ENCODE measurements around the gene FAM234A. TPM values are rescaled to one million over a fixed set of nuclear protein-coding genes. Genes with fewer than 3 reads are reported as not detected.

Gene FAM234A
- total RNA-seq, 1 experiment from 2014 or later = 28.3 TPM

- peak; percentile 38 to 62 for DNase-seq
- Histone ChIP-seq H3K9me3 (replicated peaks) (no peaks in the 10 kb centered on the region), H3K27me3 (no peaks in the 10 kb centered on the region), H3K4me1 (0 out of 2 replicates have a peak, but pooled peaks cover 2% of the 10 kb centered on the region), H3K36me3 (no peaks in the 10 kb centered on the region), H3K4me3 (no peak overlapping the region), H3K27ac (no peak overlapping the region)
Observed at GRCh38 chr16:278863-279366, 44.3 kb downstream of the FAM234A start.

GRCh38 chr16:279531-279930 lies 44.9 kb downstream of the FAM234A start:
- Histone ChIP-seq H3K4me1 (0 out of 2 replicates have a peak, but pooled peaks cover 2% of the 10 kb centered on the region), H3K9me3 (replicated peaks) (no peaks in the 10 kb centered on the region), H3K27ac (no peak overlapping the region), H3K36me3 (no peaks in the 10 kb centered on the region), H3K4me3 (no peak overlapping the region), H3K27me3 (no peaks in the 10 kb centered on the region)
- DNase-seq = no peak

GRCh38 chr16:280005-280460 lies 45.4 kb downstream of the FAM234A start:
- Histone ChIP-seq H3K36me3 (no peaks in the 10 kb centered on the region), H3K9me3 (replicated peaks) (no peaks in the 10 kb centered on the region), H3K4me3 (no peak overlapping the region), H3K27me3 (no peaks in the 10 kb centered on the region), H3K4me1 (0 out of 2 replicates have a peak, but pooled peaks cover 2% of the 10 kb centered on the region), H3K27ac (no peak overlapping the region)
- DNase-seq = no peak

GRCh38 chr16:280552-280951 lies 45.9 kb downstream of the FAM234A start, which contains the start of gene ARHGDIG:
ARHGDIG (plus strand) TSS chr16:280591; CDS start chr16:280681, 90 bp downstream.
- no peaks in the 10 kb centered on the region for H3K36me3 ChIP-seq
- H3K9me3 ChIP-seq (replicated peaks) = no peaks in the 10 kb centered on the region
- 0 out of 2 replicates have a peak, but pooled peaks cover 2% of the 10 kb centered on the region for H3K4me1 ChIP-seq
- no peak within 1 kb of the TSS for H3K4me3 ChIP-seq
- no peaks in the 10 kb centered on the region for H3K27me3 ChIP-seq
- DNase-seq = no peak
- no peak within 1 kb of the TSS for H3K27ac ChIP-seq

GRCh38 chr16:280991-281659 lies 46.5 kb downstream of the FAM234A start:
- Histone ChIP-seq H3K9me3 (replicated peaks) (no peaks in the 10 kb centered on the region), H3K36me3 (no peaks in the 10 kb centered on the region), H3K27ac (no peak overlapping the region), H3K4me1 (0 out of 2 replicates have a peak, but pooled peaks cover 2% of the 10 kb centered on the region), H3K4me3 (no peak overlapping the region), H3K27me3 (no peaks in the 10 kb centered on the region)
- no peak for DNase-seq

GRCh38 chr16:281660-282255 lies 47.1 kb downstream of the FAM234A start:
- Histone ChIP-seq H3K27ac (no peak overlapping the region), H3K36me3 (no peaks in the 10 kb centered on the region; the same call in 1 of the 2 replicates), H3K9me3 (replicated peaks) (peaks cover 4% of the 10 kb centered on the region; the same call in 1 of the 2 replicates), H3K27me3 (no peaks in the 10 kb centered on the region), H3K4me1 (0 out of 2 replicates have a peak, but pooled peaks cover 2% of the 10 kb centered on the region), H3K4me3 (no peak overlapping the region)
- no peak for DNase-seq

GRCh38 chr16:282491-282890 lies 47.9 kb downstream of the FAM234A start:
- H3K9me3 ChIP-seq (replicated peaks) = peaks cover 4% of the 10 kb centered on the region; the same call in 1 of the 2 replicates
- no peak for DNase-seq
- H3K36me3 ChIP-seq = peaks cover 6% of the 10 kb centered on the region
- H3K27ac ChIP-seq = no peak overlapping the region
- no peaks in the 10 kb centered on the region for H3K27me3 ChIP-seq
- no peak overlapping the region for H3K4me3 ChIP-seq
- H3K4me1 ChIP-seq = 0 out of 2 replicates have a peak, but pooled peaks cover 2% of the 10 kb centered on the region

- Histone ChIP-seq H3K4me1 (0 out of 2 replicates have a peak, but pooled peaks cover 2% of the 10 kb centered on the region), H3K27me3 (no peaks in the 10 kb centered on the region), H3K36me3 (peaks cover 12% of the 10 kb centered on the region), H3K9me3 (replicated peaks) (peaks cover 4% of the 10 kb centered on the region; the same call in 1 of the 2 replicates), H3K4me3 (no peak within 1 kb of the TSS), H3K27ac (no peak within 1 kb of the TSS)
- DNase-seq = no peak
Observed at GRCh38 chr16:283033-283805, 48.6 kb downstream of the FAM234A start, which contains the start of gene PDIA2. PDIA2 (plus strand) TSS chr16:283164; CDS start chr16:283170, 6 bp downstream.

- Histone ChIP-seq H3K36me3 (peaks cover 17% of the 10 kb centered on the region), H3K27me3 (no peaks in the 10 kb centered on the region), H3K4me1 (no peaks in the 10 kb centered on the region), H3K9me3 (replicated peaks) (peaks cover 4% of the 10 kb centered on the region; the same call in 1 of the 2 replicates), H3K27ac (no peak overlapping the region), H3K4me3 (no peak overlapping the region)
- no peak for DNase-seq
Observed at GRCh38 chr16:284204-285120, 49.8 kb downstream of the FAM234A start.

GRCh38 chr16:285146-286055 lies 50.8 kb downstream of the FAM234A start:
- Histone ChIP-seq H3K4me3 (no peak overlapping the region), H3K9me3 (replicated peaks) (peaks cover 4% of the 10 kb centered on the region; the same call in 1 of the 2 replicates), H3K4me1 (no peaks in the 10 kb centered on the region), H3K27ac (no peak overlapping the region), H3K36me3 (peaks cover 20% of the 10 kb centered on the region), H3K27me3 (no peaks in the 10 kb centered on the region)
- peak; percentile 50 to 65 for DNase-seq

GRCh38 chr16:286491-287297 lies 52.1 kb downstream of the FAM234A start:
- Histone ChIP-seq H3K9me3 (replicated peaks) (peaks cover 4% of the 10 kb centered on the region; the same call in 1 of the 2 replicates), H3K4me1 (no peaks in the 10 kb centered on the region), H3K27me3 (no peaks in the 10 kb centered on the region), H3K4me3 (no peak overlapping the region), H3K36me3 (peaks cover 23% of the 10 kb centered on the region), H3K27ac (no peak overlapping the region)
- DNase-seq = no peak

- H3K27me3 ChIP-seq = no peaks in the 10 kb centered on the region
- DNase-seq = no peak
- H3K4me3 ChIP-seq = no peak overlapping the region
- peaks cover 23% of the 10 kb centered on the region for H3K36me3 ChIP-seq
- H3K9me3 ChIP-seq (replicated peaks) = peaks cover 4% of the 10 kb centered on the region; the same call in 1 of the 2 replicates
- no peaks in the 10 kb centered on the region for H3K4me1 ChIP-seq
- no peak overlapping the region for H3K27ac ChIP-seq
Observed at GRCh38 chr16:287298-287811, 52.7 kb downstream of the FAM234A start.
